ENCODE results near the gene GOLGA6L2.

DNA sequence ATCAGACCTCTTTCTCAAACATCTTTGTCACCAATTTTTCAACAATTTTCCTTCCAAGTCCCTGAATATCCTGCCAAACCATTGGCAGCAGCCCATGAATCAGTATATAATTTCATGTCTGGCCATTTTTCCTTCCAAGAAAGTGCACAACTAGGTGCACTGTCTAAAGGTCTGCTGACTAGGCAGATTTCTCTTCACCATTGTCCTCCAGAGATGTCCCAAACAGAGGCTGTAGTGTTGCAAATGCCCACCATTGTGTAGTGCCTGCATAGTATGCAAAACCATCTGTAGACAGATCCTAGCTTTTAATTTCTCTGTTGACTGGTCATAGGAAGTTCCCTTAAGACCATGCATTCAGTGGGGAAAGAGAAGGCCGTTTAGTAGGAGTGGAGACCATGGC lies 25.0 kb upstream of the GOLGA6L2 start:
- TF ChIP-seq POLR2A (IDR thresholded peaks at IDR 0.05) = no peak
- TF ChIP-seq, protein P1, sequence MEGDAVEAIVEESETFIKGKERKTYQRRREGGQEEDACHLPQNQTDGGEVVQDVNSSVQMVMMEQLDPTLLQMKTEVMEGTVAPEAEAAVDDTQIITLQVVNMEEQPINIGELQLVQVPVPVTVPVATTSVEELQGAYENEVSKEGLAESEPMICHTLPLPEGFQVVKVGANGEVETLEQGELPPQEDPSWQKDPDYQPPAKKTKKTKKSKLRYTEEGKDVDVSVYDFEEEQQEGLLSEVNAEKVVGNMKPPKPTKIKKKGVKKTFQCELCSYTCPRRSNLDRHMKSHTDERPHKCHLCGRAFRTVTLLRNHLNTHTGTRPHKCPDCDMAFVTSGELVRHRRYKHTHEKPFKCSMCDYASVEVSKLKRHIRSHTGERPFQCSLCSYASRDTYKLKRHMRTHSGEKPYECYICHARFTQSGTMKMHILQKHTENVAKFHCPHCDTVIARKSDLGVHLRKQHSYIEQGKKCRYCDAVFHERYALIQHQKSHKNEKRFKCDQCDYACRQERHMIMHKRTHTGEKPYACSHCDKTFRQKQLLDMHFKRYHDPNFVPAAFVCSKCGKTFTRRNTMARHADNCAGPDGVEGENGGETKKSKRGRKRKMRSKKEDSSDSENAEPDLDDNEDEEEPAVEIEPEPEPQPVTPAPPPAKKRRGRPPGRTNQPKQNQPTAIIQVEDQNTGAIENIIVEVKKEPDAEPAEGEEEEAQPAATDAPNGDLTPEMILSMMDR (IDR thresholded peaks at IDR 0.05) = no peak

Data from prostate gland (tissue), 2 donors.